K562 (cell line): ENCODE data around the gene ARMH1. TPM values are rescaled to one million over a fixed set of nuclear protein-coding genes. Genes with fewer than 3 reads are reported as not detected.
A peak's percentile ranks its signal among the peaks of the same experiment; 100 is the strongest.

Source experiments
- ATAC-seq: fragments of 200-7000 bp; cut with Tn5 transposase; 3 replicates; pipeline ENCODE4 v1.9.1; 2020; ENCODE audit warnings: moderate library complexity
- BruUV-seq: library from RNA; stranded (reverse); fragments of 400-500 nt; replicated peaks from 2 replicates; lab custom pipeline; 2021; lab: Mats Ljungman, UMichigan
- CTCF ChIA-PET: fragments of 300-600 bp; formaldehyde crosslinking; extraction: SDS; loops from one replicate; lab custom pipeline; 2021; ENCODE audit warnings: low intra/inter-chr PET ratio; lab: Yijun Ruan, JAX
- POLR2A ChIA-PET: fragments of 300-600, 350-650 bp; sonication (Branson Sonifier 250); formaldehyde crosslinking; extraction: SDS; loops from one replicate; lab custom pipeline; 2021; ENCODE audit warnings: antibody characterized with exemption, inconsistent platforms; lab: Yijun Ruan, JAX
- DNase-seq, 4 experiments: peaks; one replicate each; pipeline versions ENCODE4 v3.0.0 to v3.0.0-alpha.2; 2011 to 2018; ENCODE audit warnings: low spot score in 3 of 4, mixed read lengths in 3 of 4; ENCODE audit errors: extremely low read depth in 1 of 4
- FAIRE-seq: peaks from 2 replicates; lab custom pipeline; 2011; peaks lifted over from hg19 to GRCh38; lab: Jason Lieb, UNC
- H2AFZ ChIP-seq: 2 replicates; pipeline ENCODE4 v1.6.0; 2011; ENCODE audit warnings: low read depth, low read length, control low read depth, inconsistent platforms
- H3K27ac ChIP-seq: fragments of 200-600 bp; 3 replicates; pipeline ENCODE4 v1.8.0; 2011; ENCODE audit warnings: low read depth, mild to moderate bottlenecking, control low read depth, inconsistent platforms, low read length, moderate library complexity, mixed read lengths; ENCODE audit errors: extremely low read depth
- H3K27me3 ChIP-seq, 2 experiments: fragments of 300-600 bp in 1 of 2; 2 replicates in 1 of 2; 3 replicates in 1 of 2; pipeline versions ENCODE4 v1.6.0 to v1.8.0; 2011; ENCODE audit warnings: inconsistent platforms in 2 of 2, low read length in 2 of 2, mild to moderate bottlenecking in 1 of 2, mixed read lengths in 1 of 2, moderate library complexity in 1 of 2; ENCODE audit not compliant: control insufficient read depth in 2 of 2, insufficient read depth in 2 of 2
- H3K36me3 ChIP-seq: fragments of 300-600 bp; 3 replicates; pipeline ENCODE4 v1.8.0; 2011; ENCODE audit warnings: mild to moderate bottlenecking, low read length, inconsistent platforms; ENCODE audit not compliant: control insufficient read depth, insufficient read depth
- H3K4me1 ChIP-seq, 2 experiments: fragments of 200-600 bp in 1 of 2; replicated peaks in 1 of 2; 2 replicates in 1 of 2; 3 replicates in 1 of 2; pipeline versions ENCODE4 v1.5.1 to v1.8.0; 2011; ENCODE audit warnings: inconsistent platforms in 2 of 2, low read length in 2 of 2, mild to moderate bottlenecking in 1 of 2, mixed read lengths in 1 of 2, moderate library complexity in 1 of 2; ENCODE audit not compliant: control insufficient read depth in 2 of 2, insufficient read depth in 2 of 2
- H3K4me2 ChIP-seq: 2 replicates; pipeline ENCODE4 v1.6.1; 2011; ENCODE audit warnings: low read length, control low read depth, inconsistent platforms, mixed read lengths; ENCODE audit not compliant: insufficient read depth
- H3K4me3 ChIP-seq: fragments of 200-600 bp; sonication (generic), shearing (Covaris generic); 2 replicates; pipeline ENCODE4 v1.5.1; 2016; ENCODE audit warnings: control low read depth, inconsistent platforms
- H3K79me2 ChIP-seq: fragments of 200-600 bp; 3 replicates; pipeline ENCODE4 v1.8.0; 2011; ENCODE audit warnings: low read length, inconsistent platforms; ENCODE audit not compliant: control insufficient read depth, insufficient read depth
- H3K9ac ChIP-seq, 2 experiments: 2 replicates each; pipeline versions ENCODE4 v1.6.0 to v1.6.1; 2011; ENCODE audit warnings: low read depth in 2 of 2, low read length in 2 of 2, control low read depth in 1 of 2, inconsistent platforms in 1 of 2, mild to moderate bottlenecking in 1 of 2, mixed read lengths in 1 of 2; ENCODE audit not compliant: insufficient read depth in 1 of 2
- H3K9me1 ChIP-seq: one replicate; pipeline ENCODE4 v1.6.0; 2011; ENCODE audit warnings: inconsistent platforms, mild to moderate bottlenecking, low read length, moderate library complexity; ENCODE audit not compliant: control insufficient read depth, insufficient read depth
- H3K9me3 ChIP-seq: replicated peaks from 2 replicates; pipeline ENCODE4 v1.5.1; 2011; ENCODE audit warnings: low read depth, low read length, inconsistent platforms; ENCODE audit not compliant: control insufficient read depth, insufficient read depth
- H4K20me1 ChIP-seq: replicated peaks from 2 replicates; pipeline ENCODE4 v1.6.1; 2011; ENCODE audit warnings: low read length, inconsistent platforms, mixed read lengths; ENCODE audit not compliant: control insufficient read depth, insufficient read depth
- ETV5 ChIP-seq: sonication (generic); formaldehyde crosslinking; IDR thresholded peaks from 2 replicates; pipeline ENCODE4 v1.4.0; 2020; ENCODE audit warnings: low read depth, mild to moderate bottlenecking, missing genetic modification reagents
- FOXA3 ChIP-seq, 2 experiments: fragments of 450-650 bp in 1 of 2; sonication (generic) in 1 of 2; formaldehyde crosslinking; IDR thresholded peaks in 1 of 2; conservative IDR thresholded peaks in 1 of 2; 2 replicates each; pipeline versions ENCODE4 v1.4.0 to v1.8.0; 2020 to 2022; ENCODE audit warnings: mild to moderate bottlenecking in 2 of 2, missing genetic modification reagents in 1 of 2
- HNRNPUL1 ChIP-seq: fragments of 200-400 bp; formaldehyde crosslinking; IDR thresholded peaks from 2 replicates; pipeline ENCODE4 v1.6.1; 2017; ENCODE audit warnings: low read length
- KAT7 ChIP-seq: sonication (generic); formaldehyde crosslinking; IDR thresholded peaks from 2 replicates; pipeline ENCODE4 v1.8.0; 2022; ENCODE audit warnings: missing genetic modification reagents, mild to moderate bottlenecking, borderline replicate concordance
- KDM1A ChIP-seq, 2 experiments: fragments of 450-650 bp; IDR thresholded peaks; 2 replicates each; pipeline ENCODE4 v1.6.1; 2016; ENCODE audit warnings: mild to moderate bottlenecking in 2 of 2
- MAZ ChIP-seq, 2 experiments: fragments of 450-650 bp in 1 of 2; sonication (generic) in 1 of 2; formaldehyde crosslinking; IDR thresholded peaks in 1 of 2; conservative IDR thresholded peaks in 1 of 2; 2 replicates each; pipeline versions ENCODE4 v1.4.0 to v1.5.0; 2020; ENCODE audit warnings: mild to moderate bottlenecking in 1 of 2, missing genetic modification reagents in 1 of 2
- RBM34 ChIP-seq: fragments of 200-400 bp; formaldehyde crosslinking; IDR thresholded peaks from 2 replicates; pipeline ENCODE4 v1.6.1; 2018; ENCODE audit warnings: low read length, borderline replicate concordance; ENCODE audit not compliant: insufficient read depth
- SAP30 ChIP-seq: fragments of 200-600 bp; sonication (generic); IDR thresholded peaks from 2 replicates; pipeline ENCODE4 v1.6.1; 2012; ENCODE audit warnings: borderline replicate concordance, low read depth, mild to moderate bottlenecking, moderate library complexity, low read length, control low read depth, inconsistent platforms; ENCODE audit not compliant: insufficient read depth, poor library complexity, severe bottlenecking
- SFPQ ChIP-seq: fragments of 200-400 bp; formaldehyde crosslinking; IDR thresholded peaks from 2 replicates; pipeline ENCODE4 v1.6.1; 2017; ENCODE audit warnings: mild to moderate bottlenecking, low read depth, low read length, moderate library complexity
- SRSF3 ChIP-seq: fragments of 200-400 bp; formaldehyde crosslinking; IDR thresholded peaks from 2 replicates; pipeline ENCODE4 v1.6.1; 2016; ENCODE audit warnings: mild to moderate bottlenecking, low read length, moderate library complexity; ENCODE audit not compliant: insufficient read depth
- YY1 ChIP-seq, 3 experiments: IDR thresholded peaks; 2 replicates each; pipeline ENCODE4 v1.6.1; 2011; ENCODE audit warnings: low read length in 2 of 3, mild to moderate bottlenecking in 2 of 3, moderate library complexity in 2 of 3, borderline replicate concordance in 1 of 3, control low read depth in 1 of 3, low read depth in 1 of 3; ENCODE audit not compliant: insufficient read depth in 3 of 3, insufficient replicate concordance in 2 of 3, control insufficient read depth in 1 of 3, insufficient read length in 1 of 3; ENCODE audit errors: extremely low read depth in 1 of 3
- ZNF644 ChIP-seq: fragments of 200-800 bp; sonication (Bioruptor generic); IDR thresholded peaks from 2 replicates; pipeline ENCODE4 v1.6.1; 2016; ENCODE audit warnings: low read depth, missing genetic modification characterization, missing compliant biosample characterization
- ZNF668 ChIP-seq: fragments of 250-450 bp; sonication (Bioruptor Pico); IDR thresholded peaks from 2 replicates; pipeline ENCODE4 v1.8.0; 2022; ENCODE audit warnings: mild to moderate bottlenecking, inconsistent platforms
- WGBS: fragments of 100-300 bp; shearing (Covaris generic); methylation state at CpG from one replicate; pipeline ENCODE4 v1.1.6; 2016; ENCODE audit warnings: low coverage, mixed read lengths; ENCODE audit not compliant: insufficient coverage; ENCODE audit errors: missing lambda C conversion rate; 5-methylcytosine and 5-hydroxymethylcytosine counted together
- in situ Hi-C: fragments of 300-500 bp; cut with MboI; formaldehyde crosslinking; loops from 4 replicates; pipeline ENCODE4 v1.15.0; 2018; ENCODE audit warnings: inconsistent platforms, mixed read lengths
- intact Hi-C: fragments of 100-400 bp; cut with micrococcal nuclease; formaldehyde crosslinking; loops from 2 replicates; pipeline ENCODE4 v1.14.2; 2022
- polyA plus RNA-seq, 8 experiments: library from polyadenylated mRNA; depleted of rRNA in 4 of 8; stranded (reverse) in 5 of 8; unstranded in 3 of 8; fragments of >200 nt; fragmentation: Nextera tagmentation in 2 of 8; fragmentation: Illumina TruSeq in 1 of 8; extraction: Ambion mirVana in 2 of 8; extraction: Trizol in 1 of 8; gene quantifications; 2 replicates each; pipeline versions ENCODE4 v1.2.1 to v1.2.3, GENCODE V29; 2011 to 2014; ENCODE audit warnings: inconsistent platforms in 1 of 8, missing spikeins in 1 of 8
- total RNA-seq, 7 experiments: library from RNA; depleted of rRNA in 6 of 7; stranded (reverse); fragments of >200 nt in 6 of 7; fragmentation: Illumina TruSeq in 2 of 7; extraction: Trizol in 2 of 7; gene quantifications; 2 replicates each; pipeline versions ENCODE4 v1.2.1 to v1.2.3, GENCODE V29; 2011 to 2021; ENCODE audit warnings: low replicate concordance in 1 of 7
- TF ChIP-seq, protein P1 (sequence below), 2 experiments: fragments of 450-650 bp; IDR thresholded peaks; 2 replicates each; pipeline ENCODE4 v1.6.1; 2016
- TF ChIP-seq, protein P2 (sequence below): fragments of 250-450 bp; sonication (Bioruptor Pico); IDR thresholded peaks from 2 replicates; pipeline ENCODE4 v1.8.0; 2021; ENCODE audit warnings: borderline replicate concordance, mild to moderate bottlenecking, moderate library complexity; ENCODE audit not compliant: poor library complexity, severe bottlenecking

The ARMH1 gene
- total and polyA plus RNA-seq, 9 of the 15 experiments (the other 6 are each of a cell fraction or from before 2014, with no cell fraction given): 0.41 TPM; not detected in 8

- H3K4me1 ChIP-seq: peaks cover 23 to 37% of the 10 kb centered on the region in 2 experiments
- no peak for DNase-seq
- no peaks in the 10 kb centered on the region for H3K27me3 ChIP-seq
- peak overlapping the region; percentile 88 for H3K4me2 ChIP-seq
- H3K36me3 ChIP-seq: no peaks in the 10 kb centered on the region
- WGBS: 10% methylated on average over 16 of the region's 16 CpGs
- in situ Hi-C loops: no loop called here
- ATAC-seq: no peak
- H2AFZ ChIP-seq: peak overlapping the region; percentile 99
- peaks cover 4% of the 10 kb centered on the region for H3K9me1 ChIP-seq
- ChIA-PET CTCF (no interaction called here), POLR2A (interaction anchor here (0.6 to 3.3 kb wide), 12 partner anchors 10 to 848 kb away, joined by 3 to 40 read pairs (median 5); partner anchors contain the start of genes PRDX1 and RNU5D-1)
- H3K9me3 ChIP-seq: no peaks in the 10 kb centered on the region
- BruUV-seq: TSS peak; percentile 76
- no peaks in the 10 kb centered on the region for H4K20me1 ChIP-seq
- H3K4me3 ChIP-seq: peak overlapping the region; percentile 54
- H3K9ac ChIP-seq: peak overlapping the region; percentile 52 to 89
- intact Hi-C loops: no loop called here
- peak overlapping the region; percentile 3; the same call in 1 of the 3 replicates for H3K27ac ChIP-seq
- no peaks in the 10 kb centered on the region for H3K79me2 ChIP-seq
- no peak for FAIRE-seq
- TF ChIP-seq SAP30 (peak; percentile 54), KAT7 (CRISPR knock-in tag) (no peak), MAZ (CRISPR knock-in tag; conservative IDR thresholded peaks at IDR 0.05 in 1 of 2, IDR thresholded peaks at IDR 0.05 in 1 of 2) (no peak), FOXA3 (CRISPR knock-in tag; conservative IDR thresholded peaks at IDR 0.05 in 1 of 2, IDR thresholded peaks at IDR 0.05 in 1 of 2) (no peak), RBM34 (no peak), HNRNPUL1 (no peak), YY1 (IDR thresholded peaks at IDR 0.05; ENCODE audit: borderline replicate concordance in 1 of 3, control insufficient read depth in 1 of 3, extremely low read depth in 1 of 3, insufficient read depth in 3 of 3, insufficient read length in 1 of 3, insufficient replicate concordance in 2 of 3, low read depth in 1 of 3, low read length in 2 of 3) (no peak), ETV5 (peak; percentile 27; the same call in 1 of the 2 replicates), ZNF668 (no peak), SFPQ (no peak), KDM1A (IDR thresholded peaks at IDR 0.05) (no peak), ZNF644 (tag) (no peak), SRSF3 (no peak)
- TF ChIP-seq, protein P1, sequence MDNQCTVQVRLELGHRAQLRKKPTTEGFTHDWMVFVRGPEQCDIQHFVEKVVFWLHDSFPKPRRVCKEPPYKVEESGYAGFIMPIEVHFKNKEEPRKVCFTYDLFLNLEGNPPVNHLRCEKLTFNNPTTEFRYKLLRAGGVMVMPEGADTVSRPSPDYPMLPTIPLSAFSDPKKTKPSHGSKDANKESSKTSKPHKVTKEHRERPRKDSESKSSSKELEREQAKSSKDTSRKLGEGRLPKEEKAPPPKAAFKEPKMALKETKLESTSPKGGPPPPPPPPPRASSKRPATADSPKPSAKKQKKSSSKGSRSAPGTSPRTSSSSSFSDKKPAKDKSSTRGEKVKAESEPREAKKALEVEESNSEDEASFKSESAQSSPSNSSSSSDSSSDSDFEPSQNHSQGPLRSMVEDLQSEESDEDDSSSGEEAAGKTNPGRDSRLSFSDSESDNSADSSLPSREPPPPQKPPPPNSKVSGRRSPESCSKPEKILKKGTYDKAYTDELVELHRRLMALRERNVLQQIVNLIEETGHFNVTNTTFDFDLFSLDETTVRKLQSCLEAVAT (IDR thresholded peaks at IDR 0.05): 0 out of 4 replicates have a peak, but pooled peaks of 1 of the 2 experiments have one; percentile 10
- TF ChIP-seq, protein P2, sequence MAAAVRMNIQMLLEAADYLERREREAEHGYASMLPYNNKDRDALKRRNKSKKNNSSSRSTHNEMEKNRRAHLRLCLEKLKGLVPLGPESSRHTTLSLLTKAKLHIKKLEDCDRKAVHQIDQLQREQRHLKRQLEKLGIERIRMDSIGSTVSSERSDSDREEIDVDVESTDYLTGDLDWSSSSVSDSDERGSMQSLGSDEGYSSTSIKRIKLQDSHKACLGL (CRISPR knock-in tag): no peak
Observed at GRCh38 chr1:44673675-44674112, 820 bp upstream of the ARMH1 start.
